Measurements from ENCODE around the gene SYN1. TPM values are rescaled to one million over a fixed set of nuclear protein-coding genes. Genes with fewer than 3 reads are reported as not detected.

Gene SYN1
- total RNA-seq, 8 experiments from 2014 or later: 0.73 to 15.5 (median 6.1) TPM

GRCh38 chrX:47585273-47585672 lies 34.4 kb downstream of the SYN1 start:
- in situ Hi-C loops (cut with MboI; ENCODE audit: low pct_unique_long_range_greater_than_20kb in 2 of 9, low sequenced_read_pairs in 9 of 9, unreplicated experiment in 9 of 9): no loop called here
- no peak overlapping the region for H3K4me3 ChIP-seq
- peak in 1 of 8 experiments; percentile 0 for ATAC-seq (replicated peaks in 6 of 8)
- no peak overlapping the region for H3K27ac ChIP-seq
- WGBS, 10 experiments: 78 to 100% methylated on average over 2 to 6 of the region's 16 CpGs; no CpG with 5 or more reads in 8 of the 10 experiments
- peaks cover 2 to 8% of the 10 kb centered on the region in 2 donors for H3K4me1 ChIP-seq (replicated peaks in 1 of 2)

DNA sequence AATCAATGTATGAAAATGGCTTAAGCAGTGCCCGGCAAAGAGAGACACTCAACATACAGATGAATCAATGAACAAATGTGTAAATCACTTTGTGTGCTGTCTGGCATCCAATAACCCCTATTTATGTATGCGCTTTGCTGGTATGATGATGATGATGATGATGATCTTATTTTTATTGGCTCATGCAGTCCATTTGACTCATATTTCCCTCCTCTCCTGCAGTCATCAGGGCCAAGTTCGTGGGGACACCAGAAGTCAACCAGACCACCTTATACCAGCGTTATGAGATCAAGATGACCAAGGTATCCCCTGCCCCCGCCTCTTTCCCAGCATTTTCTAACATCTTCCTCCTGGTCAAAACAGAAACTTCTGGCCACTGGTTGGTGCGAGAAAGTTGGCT lies 34.9 kb downstream of the SYN1 start:
- WGBS, 10 experiments: 27 to 64% (median 37%) methylated on average over 1 to 6 of the region's 6 CpGs; no CpG with 5 or more reads in 6 of the 10 experiments
- no peak for ATAC-seq (replicated peaks in 6 of 8)
- H3K4me3 ChIP-seq: no peak overlapping the region
- no peak overlapping the region for H3K27ac ChIP-seq
- in situ Hi-C loops (cut with MboI; ENCODE audit: low pct_unique_long_range_greater_than_20kb in 2 of 9, low sequenced_read_pairs in 9 of 9, unreplicated experiment in 9 of 9): no loop called here
- H3K4me1 ChIP-seq (replicated peaks in 1 of 2): peaks cover 2 to 8% of the 10 kb centered on the region in 2 donors

GRCh38 chrX:47583240-47583861 lies 36.3 kb downstream of the SYN1 start:
- 57 to 100% methylated on average over 1 of the region's 8 CpGs; no CpG with 5 or more reads in 8 of the 10 experiments for WGBS, 10 experiments
- H3K4me1 ChIP-seq (replicated peaks in 1 of 2): peaks cover 2 to 8% of the 10 kb centered on the region in 2 donors
- no peak overlapping the region for H3K4me3 ChIP-seq
- no peak overlapping the region for H3K27ac ChIP-seq
- in situ Hi-C loops (cut with MboI; ENCODE audit: low pct_unique_long_range_greater_than_20kb in 2 of 9, low sequenced_read_pairs in 9 of 9, unreplicated experiment in 9 of 9): no loop called here
- no peak for ATAC-seq (replicated peaks in 6 of 8)

GRCh38 chrX:47581731-47582647 lies 37.7 kb downstream of the SYN1 start, which contains the start of gene TIMP1:
TIMP1 (plus strand) TSS chrX:47582436; CDS start chrX:47583416, 980 bp downstream.
- in situ Hi-C loops (cut with MboI; ENCODE audit: low pct_unique_long_range_greater_than_20kb in 2 of 9, low sequenced_read_pairs in 9 of 9, unreplicated experiment in 9 of 9): no loop called here
- 13 to 80% methylated on average over 1 to 2 of the region's 28 CpGs; no CpG with 5 or more reads in 8 of the 10 experiments for WGBS, 10 experiments
- peak; percentile 55 to 99 (median 98) for ATAC-seq (replicated peaks in 6 of 8)
- H3K27ac ChIP-seq: peak within 1 kb of the TSS; percentile 62 to 76
- H3K4me1 ChIP-seq (replicated peaks in 1 of 2): peaks cover 2 to 8% of the 10 kb centered on the region in 2 donors
- peak within 1 kb of the TSS; percentile 20 to 66 (median 36) for H3K4me3 ChIP-seq

DNA sequence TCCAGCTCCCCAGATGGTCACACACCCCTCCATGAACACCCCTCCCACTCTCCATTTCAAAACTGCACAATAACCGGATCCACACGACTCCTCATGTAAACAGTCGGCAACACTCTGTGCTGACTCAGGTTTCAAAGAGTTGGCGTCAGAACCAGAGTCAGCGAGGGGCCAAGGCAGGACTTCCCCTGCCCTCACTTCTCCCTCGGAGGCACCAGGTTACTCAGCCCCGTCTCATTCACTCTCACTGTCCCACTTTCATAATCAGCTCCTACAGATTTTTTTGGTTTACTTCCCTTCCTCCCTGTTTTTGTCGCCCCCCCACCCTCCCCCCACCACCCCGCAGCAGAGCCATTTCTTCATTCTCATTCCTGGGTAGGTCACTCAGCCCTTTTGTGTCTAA lies 40.1 kb downstream of the SYN1 start:
- peaks cover 2 to 8% of the 10 kb centered on the region in 2 donors for H3K4me1 ChIP-seq (replicated peaks in 1 of 2)
- no peak overlapping the region for H3K27ac ChIP-seq

DNA sequence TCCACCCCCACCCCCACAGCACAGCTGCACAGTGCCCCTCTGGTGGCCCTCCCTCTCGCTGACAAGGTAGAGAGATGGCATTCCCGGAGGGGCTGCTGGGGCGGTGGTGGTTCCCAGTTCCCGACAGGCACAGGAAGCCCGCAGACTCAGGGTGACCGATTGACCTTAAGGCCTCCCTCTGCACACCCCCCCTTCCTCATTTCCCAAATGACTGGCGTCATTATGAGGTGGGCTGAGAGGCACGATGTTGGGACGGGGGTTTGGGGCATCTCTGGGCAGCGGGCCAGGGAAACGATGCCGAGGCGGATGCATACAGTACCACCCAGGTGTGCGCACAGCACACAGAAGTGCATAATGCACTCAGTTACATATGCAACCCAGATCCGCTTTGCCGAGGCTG lies 41.0 kb downstream of the SYN1 start:
- Histone ChIP-seq H3K4me1 (replicated peaks in 1 of 2) (peaks cover 2 to 8% of the 10 kb centered on the region in 2 donors), H3K27ac (no peak overlapping the region), H3K4me3 (no peak overlapping the region)
- ATAC-seq (replicated peaks in 6 of 8): peak in 3 of 8 experiments; percentile 2 to 7 (median 3)
- in situ Hi-C loops (cut with MboI; ENCODE audit: low pct_unique_long_range_greater_than_20kb in 2 of 9, low sequenced_read_pairs in 9 of 9, unreplicated experiment in 9 of 9): no loop called here
- WGBS, 10 experiments: 35% methylated on average over 2 of the region's 16 CpGs; no CpG with 5 or more reads in 9 of the 10 experiments

More for the DNA sequence above, 40.1 kb downstream of the SYN1 start:
- H3K4me3 ChIP-seq: no peak overlapping the region
- no peak for ATAC-seq (replicated peaks in 6 of 8)
- 100% methylated on average over 1 of the region's 9 CpGs; no CpG with 5 or more reads in 9 of the 10 experiments for WGBS, 10 experiments
- in situ Hi-C loops (cut with MboI; ENCODE audit: low pct_unique_long_range_greater_than_20kb in 2 of 9, low sequenced_read_pairs in 9 of 9, unreplicated experiment in 9 of 9): no loop called here

GRCh38 chrX:47577901-47578300 lies 41.8 kb downstream of the SYN1 start:
- no peak overlapping the region for H3K4me3 ChIP-seq
- 40% methylated on average over 1 of the region's 3 CpGs; no CpG with 5 or more reads in 9 of the 10 experiments for WGBS, 10 experiments
- in situ Hi-C loops (cut with MboI; ENCODE audit: low pct_unique_long_range_greater_than_20kb in 2 of 9, low sequenced_read_pairs in 9 of 9, unreplicated experiment in 9 of 9): no loop called here
- H3K27ac ChIP-seq: no peak overlapping the region
- peaks cover 2 to 5% of the 10 kb centered on the region in 2 donors for H3K4me1 ChIP-seq (replicated peaks in 1 of 2)
- no peak for ATAC-seq (replicated peaks in 6 of 8)

DNA sequence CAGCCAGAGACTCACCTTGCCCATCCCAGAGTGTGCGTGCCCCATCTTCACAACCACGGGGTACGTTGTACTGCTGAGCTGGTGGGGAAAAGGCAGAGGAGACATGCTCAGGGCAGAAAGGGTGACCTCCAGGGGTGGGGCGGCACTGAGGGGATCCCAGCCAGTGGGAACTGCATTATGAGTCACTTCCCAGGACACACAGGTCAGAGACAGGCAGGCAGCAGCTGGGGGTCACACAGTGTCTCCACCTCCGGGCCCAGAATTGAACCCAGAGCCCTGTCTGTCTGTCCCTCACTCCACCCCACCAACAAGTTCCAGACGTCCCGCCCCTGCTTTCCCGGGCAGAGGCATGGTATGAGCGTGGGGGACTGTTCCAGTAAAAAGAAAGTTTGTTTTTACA lies 42.2 kb downstream of the SYN1 start:
- ATAC-seq (replicated peaks in 6 of 8): peak in 2 of 8 experiments; percentile 2 to 26
- Histone ChIP-seq H3K27ac (no peak overlapping the region), H3K4me1 (replicated peaks in 1 of 2) (peaks cover 2 to 5% of the 10 kb centered on the region in 2 donors), H3K4me3 (no peak overlapping the region)
- WGBS, 10 experiments: no CpG with 5 or more reads among the region's 9 CpGs
- in situ Hi-C loops (cut with MboI; ENCODE audit: low pct_unique_long_range_greater_than_20kb in 2 of 9, low sequenced_read_pairs in 9 of 9, unreplicated experiment in 9 of 9): no loop called here

DNA sequence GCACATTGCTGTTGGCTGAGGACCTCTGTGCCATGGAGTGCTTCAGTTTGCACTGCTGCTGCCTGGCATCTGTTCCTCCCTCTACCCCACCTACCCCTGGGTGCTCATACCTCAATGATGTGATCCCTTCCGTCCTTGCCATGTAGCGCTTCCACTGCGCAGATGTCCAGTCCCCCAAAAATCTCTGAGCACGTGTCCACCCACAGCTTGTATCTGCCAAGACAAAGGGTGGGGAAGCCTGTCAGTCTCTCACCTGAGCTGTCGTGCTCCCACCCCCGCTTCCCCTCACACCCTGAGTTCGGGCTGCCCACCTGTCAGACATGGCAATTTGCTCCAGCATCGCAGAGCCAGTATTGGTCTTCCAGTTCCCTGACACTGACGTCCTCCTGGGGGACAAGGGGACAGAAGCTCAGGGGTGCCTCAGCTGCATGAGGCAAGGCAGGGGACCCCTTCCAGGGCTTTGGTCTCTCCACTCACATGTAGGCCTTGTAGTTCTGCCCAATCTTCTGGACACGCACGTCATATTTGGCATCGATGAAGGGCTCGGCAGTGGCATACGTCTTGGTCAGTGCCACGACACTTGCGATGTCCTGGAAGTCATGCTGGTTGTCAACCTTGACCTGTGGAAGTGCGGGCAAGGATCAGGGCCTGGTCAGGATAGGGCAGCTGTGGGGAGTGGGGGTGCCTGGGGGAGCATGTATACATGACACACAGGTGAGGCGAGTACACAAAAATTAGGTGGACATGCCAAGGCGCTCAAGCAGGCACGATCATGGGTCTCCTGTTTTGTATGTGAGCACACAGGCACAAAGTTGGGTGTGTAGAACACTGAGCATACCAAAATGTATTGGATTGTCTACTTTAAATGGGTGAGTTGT lies 43.4 kb downstream of the SYN1 start:
- Histone ChIP-seq H3K4me1 (replicated peaks in 1 of 2) (no peaks in the 10 kb centered on the region), H3K27ac (no peak overlapping the region), H3K4me3 (no peak overlapping the region)
- no peak for ATAC-seq (replicated peaks in 6 of 8)
- in situ Hi-C loops (cut with MboI; ENCODE audit: low pct_unique_long_range_greater_than_20kb in 2 of 9, low sequenced_read_pairs in 9 of 9, unreplicated experiment in 9 of 9): no loop called here
- 40 to 92% (median 80%) methylated on average over 1 to 2 of the region's 20 CpGs; no CpG with 5 or more reads in 7 of the 10 experiments for WGBS, 10 experiments

DNA sequence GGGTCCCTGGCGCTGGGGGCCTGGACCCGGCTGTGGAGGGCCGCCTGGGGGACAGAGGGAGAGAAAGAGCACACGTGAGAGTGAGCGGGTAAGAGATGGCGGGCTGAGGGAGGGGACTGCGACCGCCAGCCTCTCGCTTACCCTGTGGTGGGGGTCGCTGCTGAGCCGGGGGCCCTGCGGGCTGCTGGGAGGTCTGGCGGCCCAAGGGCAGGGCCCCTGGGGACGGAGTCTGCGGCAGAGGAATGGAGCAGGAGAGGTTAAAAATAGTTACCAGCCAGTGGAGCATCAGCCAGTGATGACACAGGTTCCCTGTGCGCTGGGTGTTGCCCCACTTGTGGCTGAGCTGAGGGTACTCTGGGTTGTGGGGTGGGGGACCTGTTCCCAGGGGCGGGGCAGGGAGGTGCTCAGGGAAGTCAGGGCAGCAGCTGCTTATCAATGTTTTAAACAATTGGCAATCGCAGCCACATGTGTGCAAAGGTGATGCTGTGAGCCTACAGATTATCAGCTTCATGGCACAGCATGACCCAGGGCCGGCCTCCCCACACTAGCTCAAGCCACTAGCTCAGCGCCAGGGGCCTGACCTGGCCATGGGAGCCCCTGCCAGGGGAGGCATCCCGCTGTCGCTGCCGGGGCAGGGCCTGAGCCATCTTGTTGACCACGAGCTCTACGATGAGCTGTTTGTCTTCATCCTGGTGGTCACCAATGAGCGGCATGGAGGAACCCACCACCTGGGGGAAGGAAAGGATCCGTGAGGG lies 44.9 kb downstream of the SYN1 start:
- Histone ChIP-seq H3K4me1 (replicated peaks in 1 of 2) (no peaks in the 10 kb centered on the region), H3K27ac (no peak overlapping the region), H3K4me3 (no peak overlapping the region)
- in situ Hi-C loops (cut with MboI; ENCODE audit: low pct_unique_long_range_greater_than_20kb in 2 of 9, low sequenced_read_pairs in 9 of 9, unreplicated experiment in 9 of 9): no loop called here
- 94% methylated on average over 3 of the region's 27 CpGs; no CpG with 5 or more reads in 9 of the 10 experiments for WGBS, 10 experiments
- peak in 6 of 8 experiments; percentile 3 to 57 (median 32) for ATAC-seq (replicated peaks in 6 of 8)

DNA sequence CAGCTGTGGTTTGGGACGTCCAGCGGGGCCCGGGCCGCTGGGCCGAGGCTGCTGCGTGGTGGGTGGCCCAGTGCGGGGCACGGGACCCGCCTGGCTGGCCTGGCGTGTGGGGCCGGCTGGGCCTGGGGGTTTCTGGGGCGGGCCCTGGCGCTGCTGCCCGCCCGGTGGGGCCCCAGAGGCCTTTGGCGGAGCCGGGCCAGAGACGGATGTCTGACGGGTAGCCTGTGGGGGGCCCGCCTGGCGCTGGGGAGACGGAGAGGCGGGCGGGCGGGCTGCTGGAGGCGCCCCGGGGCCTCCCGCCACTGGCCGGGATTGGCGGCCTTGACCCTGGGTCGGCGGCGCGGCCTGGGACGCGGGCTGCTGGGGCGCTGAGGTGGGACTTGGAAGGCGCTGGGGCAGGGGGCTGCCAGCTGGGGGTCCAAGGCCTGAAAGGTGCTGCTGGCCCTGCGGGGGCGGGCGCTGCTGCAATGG lies 45.5 kb downstream of the SYN1 start:
- WGBS, 10 experiments: no CpG with 5 or more reads among the region's 41 CpGs
- Histone ChIP-seq H3K27ac (no peak overlapping the region), H3K4me3 (no peak overlapping the region), H3K4me1 (replicated peaks in 1 of 2) (no peaks in the 10 kb centered on the region)
- in situ Hi-C loops (cut with MboI; ENCODE audit: low pct_unique_long_range_greater_than_20kb in 2 of 9, low sequenced_read_pairs in 9 of 9, unreplicated experiment in 9 of 9): no loop called here
- ATAC-seq (replicated peaks in 6 of 8): peak in 7 of 8 experiments; percentile 6 to 55 (median 30)
